ENCODE data around the gene NME5. TPM values are rescaled to one million over a fixed set of nuclear protein-coding genes. Genes with fewer than 3 reads are reported as not detected.
"Not testable (repeated sequence)": the region's sequence is repeated elsewhere in the genome, so short reads cannot be mapped to it uniquely, and the experiment has no call there.

The NME5 gene
- total RNA-seq, 2 donors from 2014 or later, result 0.75 to 1.0 TPM

- intact Hi-C loops (cut with DNase I, micrococcal nuclease), result no loop called here
- DNase-seq (no peak), ATAC-seq (no peak)
Observed at GRCh38 chr5:138095100-138095907, 43.9 kb downstream of the NME5 start.

GRCh38 chr5:138093036-138093435 lies 46.2 kb downstream of the NME5 start:
- intact Hi-C loops (cut with DNase I, micrococcal nuclease), result no loop called here
- DNase-seq (no peak), ATAC-seq (no peak)

GRCh38 chr5:138092301-138092700 lies 46.9 kb downstream of the NME5 start:
- no peak for DNase-seq
- intact Hi-C loops (cut with DNase I, micrococcal nuclease), result no loop called here
- no peak for ATAC-seq

GRCh38 chr5:138091685-138092084 lies 47.5 kb downstream of the NME5 start:
- DNase-seq, result no peak
- no peak for ATAC-seq
- intact Hi-C loops (cut with DNase I, micrococcal nuclease), result no loop called here

- no peak for DNase-seq
- intact Hi-C loops (cut with DNase I, micrococcal nuclease), result no loop called here
- ATAC-seq, result no peak
Observed at GRCh38 chr5:138083702-138084101, 55.5 kb downstream of the NME5 start, which contains the start of gene WNT8A. TSS of gene WNT8A (plus strand) at chr5:138084033. CDS start at chr5:138084128, 95 bp downstream.

GRCh38 chr5:138082033-138082432 lies 57.2 kb downstream of the NME5 start:
- intact Hi-C loops (cut with DNase I, micrococcal nuclease), result no loop called here
- DNase-seq (no peak), ATAC-seq (no peak)

GRCh38 chr5:138078006-138078643 lies 61.1 kb downstream of the NME5 start:
- ATAC-seq, result no peak
- DNase-seq, result no peak
- intact Hi-C loops (cut with DNase I, micrococcal nuclease), result loop anchor here (5.0 kb wide), 1 partner anchor 54 kb away; no protein-coding TSS in a partner anchor

GRCh38 chr5:138077064-138077696 lies 62.0 kb downstream of the NME5 start:
- intact Hi-C loops (cut with DNase I, micrococcal nuclease), result loop anchor here (5.0 kb wide), 1 partner anchor 55 kb away; no protein-coding TSS in a partner anchor
- ATAC-seq (peak; percentile 74), DNase-seq (peak; percentile 33 to 76)

GRCh38 chr5:138070026-138070425 lies 69.2 kb downstream of the NME5 start:
- intact Hi-C loops (cut with DNase I, micrococcal nuclease); ATAC-seq: not testable (repeated sequence)

GRCh38 chr5:138068742-138069600 lies 70.3 kb downstream of the NME5 start:
- intact Hi-C loops (cut with DNase I, micrococcal nuclease), result no loop called here
- ATAC-seq, result peak; percentile 85
- DNase-seq, result peak; percentile 51 to 87

More at GRCh38 chr5:138070026-138070425, 69.2 kb downstream of the NME5 start:
- DNase-seq, result not testable (repeated sequence)

GRCh38 chr5:138067945-138068344 lies 71.3 kb downstream of the NME5 start:
- ATAC-seq (no peak), DNase-seq (no peak)
- intact Hi-C loops (cut with DNase I, micrococcal nuclease), result no loop called here

Other genes starting within 250 kb of the NME5 start
- gene PKD2L2, start 250.0 kb downstream of the NME5 start, total RNA-seq, result not detected
- gene FAM13B, start 106.3 kb downstream of the NME5 start, total RNA-seq, result 10 to 100 TPM; 20.8 to 24.2 TPM
- gene WNT8A, start 55.4 kb downstream of the NME5 start, total RNA-seq, result not detected
- 10 to 100 TPM; 29.6 to 33.8 TPM for gene BRD8, start 39.2 kb upstream of the NME5 start, total RNA-seq
- gene KIF20A, start 39.7 kb upstream of the NME5 start, total RNA-seq, result 1 to 10 TPM; 4.0 to 6.5 TPM
- gene CDC23, start 73.9 kb upstream of the NME5 start, total RNA-seq, result 10 to 100 TPM; 13.9 to 14.9 TPM
- gene GFRA3, start 135.2 kb upstream of the NME5 start, total RNA-seq, result 1 to 10 TPM in 1 of 2 donors, under 1 TPM in 1; 0.82 to 1.3 TPM
- gene CDC25C, start 192.4 kb upstream of the NME5 start, total RNA-seq, result 1 to 10 TPM; 1.3 to 2.4 TPM
- 10 to 100 TPM in 1 of 2 donors, 1 to 10 TPM in 1; 9.2 to 15.4 TPM for gene FAM53C, start 198.8 kb upstream of the NME5 start, total RNA-seq
- gene KDM3B, start 213.3 kb upstream of the NME5 start, total RNA-seq, result 10 to 100 TPM; 62.4 to 63.2 TPM